Left lung (tissue), 10 donors: ENCODE data around the gene MTUS2. TPM values are rescaled to one million over a fixed set of nuclear protein-coding genes. Genes with fewer than 3 reads are reported as not detected.

Source experiments
- ATAC-seq: fragments of 200-7000 bp; cut with Tn5 transposase; one replicate; pipeline ENCODE4 v1.9.1; 2020; ENCODE audit warnings: moderate library complexity
- DNase-seq, 4 donors: peaks; one replicate each; pipeline ENCODE4 v3.0.0-alpha.2; 2013 to 2020
- H3K27ac ChIP-seq, 2 donors: fragments of 200-600 bp; sonication (generic) in 1 of 2; one replicate each; pipeline versions ENCODE4 v1.5.0 to v1.8.0; 2020 to 2021
- H3K27me3 ChIP-seq, 2 donors: fragments of 200-600 bp; sonication (generic) in 1 of 2; one replicate each; pipeline versions ENCODE4 v1.5.0 to v1.8.0; 2020 to 2021
- H3K36me3 ChIP-seq, 2 donors: fragments of 200-600 bp; sonication (generic) in 1 of 2; one replicate each; pipeline versions ENCODE4 v1.5.0 to v1.8.0; 2020 to 2021
- H3K4me1 ChIP-seq, 2 donors: fragments of 200-600 bp; one replicate each; pipeline ENCODE4 v1.8.0; 2021
- H3K4me3 ChIP-seq, 2 donors: fragments of 200-600 bp; sonication (generic) in 1 of 2; one replicate each; pipeline versions ENCODE4 v1.5.0 to v1.8.0; 2020 to 2021; ENCODE audit warnings: mild to moderate bottlenecking in 1 of 2
- H3K9me3 ChIP-seq, 2 donors: fragments of 200-600 bp; sonication (generic) in 1 of 2; one replicate each; pipeline versions ENCODE4 v1.5.0 to v1.8.0; 2020 to 2021
- intact Hi-C, 2 donors: fragments of 100-400 bp; cut with DNase I; formaldehyde crosslinking; loops; one replicate each; pipeline versions ENCODE4 v1.11.2 to v1.14.2; 2022
- polyA plus RNA-seq, 6 donors: library from polyadenylated mRNA; unstranded; fragments of 120-200 nt; gene quantifications; one replicate each; pipeline ENCODE4 v1.2.1, GENCODE V29; 2013; ENCODE audit not compliant: insufficient read length in 6 of 6
- total RNA-seq, 2 donors: library from RNA; stranded (reverse); fragmentation: NEBNext Ultra II Directional; extraction: Animal tissue kit (Norgen Biotek cat#: 25700); gene quantifications; one replicate each; pipeline ENCODE4 v1.2.1, GENCODE V29; 2021
- TF ChIP-seq, protein P1 (sequence below), 2 donors: fragments of 200-600 bp; sonication (generic) in 1 of 2; IDR thresholded peaks; one replicate each; pipeline versions ENCODE4 v1.5.0 to v1.8.0; 2021; ENCODE audit warnings: antibody characterized with exemption in 2 of 2
- donor health status: DM: no; HTN: yes; CAD: no.
- donor health status: DM: no; HTN: no; CAD: no.

Gene MTUS2
- total and polyA plus RNA-seq, 8 donors, result 0.21 to 0.92 (median 0.50) TPM

DNA sequence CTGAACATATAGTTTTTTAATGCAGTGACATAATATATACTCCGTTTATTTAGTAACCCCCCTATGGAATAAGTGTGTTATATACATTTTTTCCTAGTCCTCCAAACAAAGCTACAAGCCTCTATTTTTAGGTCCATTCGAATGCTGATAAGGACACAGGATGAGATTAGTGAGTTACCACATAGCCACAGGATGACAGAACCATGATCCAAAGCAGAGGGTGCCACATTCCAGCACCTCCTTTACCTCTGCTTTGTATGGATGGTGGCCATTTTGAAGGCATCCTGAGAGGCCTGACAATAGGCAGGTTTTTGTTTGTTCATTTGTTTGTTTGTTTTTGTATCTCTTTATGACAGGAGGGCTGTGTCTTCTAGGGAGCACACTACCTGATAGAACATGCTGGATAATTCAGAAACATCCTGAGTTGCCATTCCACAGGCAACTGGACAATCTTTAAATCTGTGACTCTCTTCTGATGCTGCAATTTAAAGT lies 186.3 kb downstream of the MTUS2 start:
- intact Hi-C loops, result no loop called here
- H3K9me3 ChIP-seq, result no peaks in the 10 kb centered on the region
- no peak for DNase-seq
- no peak overlapping the region for H3K4me3 ChIP-seq
- TF ChIP-seq, protein P1, sequence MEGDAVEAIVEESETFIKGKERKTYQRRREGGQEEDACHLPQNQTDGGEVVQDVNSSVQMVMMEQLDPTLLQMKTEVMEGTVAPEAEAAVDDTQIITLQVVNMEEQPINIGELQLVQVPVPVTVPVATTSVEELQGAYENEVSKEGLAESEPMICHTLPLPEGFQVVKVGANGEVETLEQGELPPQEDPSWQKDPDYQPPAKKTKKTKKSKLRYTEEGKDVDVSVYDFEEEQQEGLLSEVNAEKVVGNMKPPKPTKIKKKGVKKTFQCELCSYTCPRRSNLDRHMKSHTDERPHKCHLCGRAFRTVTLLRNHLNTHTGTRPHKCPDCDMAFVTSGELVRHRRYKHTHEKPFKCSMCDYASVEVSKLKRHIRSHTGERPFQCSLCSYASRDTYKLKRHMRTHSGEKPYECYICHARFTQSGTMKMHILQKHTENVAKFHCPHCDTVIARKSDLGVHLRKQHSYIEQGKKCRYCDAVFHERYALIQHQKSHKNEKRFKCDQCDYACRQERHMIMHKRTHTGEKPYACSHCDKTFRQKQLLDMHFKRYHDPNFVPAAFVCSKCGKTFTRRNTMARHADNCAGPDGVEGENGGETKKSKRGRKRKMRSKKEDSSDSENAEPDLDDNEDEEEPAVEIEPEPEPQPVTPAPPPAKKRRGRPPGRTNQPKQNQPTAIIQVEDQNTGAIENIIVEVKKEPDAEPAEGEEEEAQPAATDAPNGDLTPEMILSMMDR (IDR thresholded peaks at IDR 0.05), result no peak
- H3K27me3 ChIP-seq, result no peaks in the 10 kb centered on the region
- ATAC-seq, result no peak
- H3K36me3 ChIP-seq, result no peaks in the 10 kb centered on the region
- H3K27ac ChIP-seq, result no peak overlapping the region
- no peaks in the 10 kb centered on the region for H3K4me1 ChIP-seq

DNA sequence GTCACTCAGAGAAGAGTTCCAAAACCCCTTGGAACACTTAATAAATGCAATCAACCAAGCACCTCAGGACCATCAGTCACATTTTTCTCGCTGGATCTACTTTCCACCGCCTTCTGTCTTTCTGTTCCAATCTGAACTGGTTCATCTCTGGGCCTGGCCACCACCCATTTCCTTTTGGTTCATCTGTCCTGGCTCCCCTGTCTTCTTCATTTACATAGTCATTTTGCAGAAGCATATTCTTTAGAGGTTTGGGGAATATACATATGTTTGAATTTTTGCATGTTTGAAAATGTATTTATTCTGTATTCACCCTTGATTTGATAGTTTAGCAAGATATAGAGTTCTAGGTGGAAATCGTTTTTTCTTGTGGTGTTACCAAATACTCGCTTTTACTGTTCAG lies 188.2 kb downstream of the MTUS2 start:
- ATAC-seq (no peak), DNase-seq (no peak)
- H3K36me3 ChIP-seq, result no peaks in the 10 kb centered on the region
- H3K4me1 ChIP-seq, result no peaks in the 10 kb centered on the region
- H3K27ac ChIP-seq, result no peak overlapping the region
- H3K4me3 ChIP-seq, result no peak overlapping the region
- no peaks in the 10 kb centered on the region for H3K27me3 ChIP-seq
- intact Hi-C loops, result no loop called here
- TF ChIP-seq, protein P1 (IDR thresholded peaks at IDR 0.05), result no peak
- no peaks in the 10 kb centered on the region for H3K9me3 ChIP-seq

DNA sequence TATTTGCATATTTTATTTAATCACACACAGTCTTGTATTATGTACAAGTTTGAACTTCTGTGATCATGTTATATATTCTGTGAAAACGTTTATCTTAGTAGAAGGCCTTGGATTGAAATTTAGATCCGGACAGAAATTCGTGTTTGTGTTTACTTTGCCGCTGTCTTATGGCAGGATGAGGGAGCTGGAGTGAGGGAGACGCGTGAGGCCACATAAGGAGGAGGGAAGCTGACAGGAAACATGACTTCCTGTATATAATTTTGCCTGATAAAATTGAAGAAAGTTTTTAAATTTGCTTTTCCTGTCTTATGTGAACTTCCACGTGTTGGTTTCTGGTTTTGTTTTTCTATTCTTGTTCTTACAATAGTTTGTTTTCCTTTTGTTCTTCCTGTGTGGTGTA lies 200.2 kb downstream of the MTUS2 start:
- TF ChIP-seq, protein P1 (IDR thresholded peaks at IDR 0.05), result no peak
- no peaks in the 10 kb centered on the region for H3K9me3 ChIP-seq
- intact Hi-C loops, result no loop called here
- no peaks in the 10 kb centered on the region for H3K27me3 ChIP-seq
- H3K27ac ChIP-seq, result no peak overlapping the region
- DNase-seq, result peak in 1 of 4 donors; percentile 10
- H3K4me3 ChIP-seq, result no peak overlapping the region
- H3K36me3 ChIP-seq, result no peaks in the 10 kb centered on the region
- ATAC-seq, result no peak
- H3K4me1 ChIP-seq, result no peaks in the 10 kb centered on the region

DNA sequence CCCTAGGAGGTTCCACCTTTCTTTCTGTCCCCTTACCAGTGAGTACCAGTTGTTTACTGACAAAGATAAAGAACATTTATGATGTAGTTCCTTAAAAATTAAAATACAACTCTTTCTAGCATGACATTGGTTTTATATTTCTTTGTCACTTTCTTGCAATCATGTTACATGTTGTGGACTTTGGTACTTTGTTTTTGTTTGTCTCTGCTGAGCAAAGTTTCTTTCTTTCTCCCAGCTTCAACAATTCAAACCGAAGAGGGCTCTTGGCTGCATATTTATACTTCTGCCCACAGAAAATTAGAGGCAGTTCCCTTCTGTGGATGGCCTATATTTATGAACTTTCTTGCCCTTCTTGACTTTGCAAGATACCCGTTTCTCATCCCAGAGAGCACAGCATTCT lies 201.2 kb downstream of the MTUS2 start:
- ATAC-seq (no peak), DNase-seq (no peak)
- H3K27ac ChIP-seq, result no peak overlapping the region
- TF ChIP-seq, protein P1 (IDR thresholded peaks at IDR 0.05), result no peak
- no peak overlapping the region for H3K4me3 ChIP-seq
- intact Hi-C loops, result no loop called here
- no peaks in the 10 kb centered on the region for H3K36me3 ChIP-seq
- H3K4me1 ChIP-seq, result no peaks in the 10 kb centered on the region
- no peaks in the 10 kb centered on the region for H3K27me3 ChIP-seq
- H3K9me3 ChIP-seq, result no peaks in the 10 kb centered on the region

DNA sequence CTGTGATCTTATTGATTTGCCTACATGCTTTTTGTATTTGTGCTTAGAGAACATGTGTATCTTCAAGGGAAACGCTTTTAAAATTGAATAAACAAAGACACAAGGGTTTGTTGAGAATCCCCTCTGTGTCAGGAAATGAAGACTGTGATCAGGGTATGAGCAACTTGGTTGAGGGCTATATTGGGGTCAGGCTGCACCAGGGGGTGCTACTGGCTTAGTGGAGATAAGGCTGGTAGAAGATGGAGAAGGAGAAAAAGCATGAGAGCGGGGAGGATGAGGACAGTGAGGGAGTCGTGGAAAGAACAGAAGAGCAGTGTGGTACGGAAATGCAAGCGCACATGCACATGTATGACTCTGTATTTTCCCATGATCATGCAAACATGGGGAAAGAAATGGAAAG lies 201.6 kb downstream of the MTUS2 start:
- H3K4me1 ChIP-seq, result no peaks in the 10 kb centered on the region
- no peaks in the 10 kb centered on the region for H3K36me3 ChIP-seq
- TF ChIP-seq, protein P1 (IDR thresholded peaks at IDR 0.05), result no peak
- no peak overlapping the region for H3K27ac ChIP-seq
- intact Hi-C loops, result no loop called here
- H3K27me3 ChIP-seq, result no peaks in the 10 kb centered on the region
- ATAC-seq (no peak), DNase-seq (no peak)
- H3K4me3 ChIP-seq, result no peak overlapping the region
- H3K9me3 ChIP-seq, result no peaks in the 10 kb centered on the region
